Lower leg skin (tissue), 3 donors: Measurements from ENCODE around the gene OR5AR1.
"Not testable (repeated sequence)": the region's sequence is repeated elsewhere in the genome, so short reads cannot be mapped to it uniquely, and the experiment has no call there.

Experiments used
- CTCF ChIP-seq, 3 donors: fragments of 450-650 bp; IDR thresholded peaks; one replicate each; pipeline ENCODE4 v1.5.1; 2016; ENCODE audit warnings: antibody characterized with exemption in 3 of 3, mild to moderate bottlenecking in 3 of 3, moderate library complexity in 2 of 3
- POLR2A ChIP-seq, 2 donors: fragments of 450-650 bp; IDR thresholded peaks; one replicate each; pipeline ENCODE4 v1.6.1; 2016 to 2017; ENCODE audit warnings: antibody characterized with exemption in 2 of 2, mild to moderate bottlenecking in 1 of 2, moderate library complexity in 1 of 2

GRCh38 chr11:56691179-56691578 lies 27.7 kb downstream of the OR5AR1 start:
- not testable (repeated sequence) for TF ChIP-seq CTCF, POLR2A (IDR thresholded peaks at IDR 0.05)
